ENCODE results near the gene WTAP.
"Not testable (repeated sequence)": the region's sequence is repeated elsewhere in the genome, so short reads cannot be mapped to it uniquely, and the experiment has no call there.

WTAP gene

GRCh38 chr6:159761873-159762680, 34.8 kb downstream of the WTAP start, which contains the start of gene ACAT2:
Gene ACAT2 (plus strand): TSS chr6:159762045. CDS start chr6:159762088, 43 bp downstream.
- peak; percentile 98 for DNase-seq (ENCODE audit: low spot score)

GRCh38 chr6:159762681-159763293, 35.5 kb downstream of the WTAP start:
- no peak for DNase-seq (ENCODE audit: low spot score)

- DNase-seq (ENCODE audit: low spot score): no peak
Observed at GRCh38 chr6:159766906-159767305, 39.6 kb downstream of the WTAP start.

- DNase-seq (ENCODE audit: low spot score): no peak
Observed at GRCh38 chr6:159769470-159769869, 42.2 kb downstream of the WTAP start.

DNA sequence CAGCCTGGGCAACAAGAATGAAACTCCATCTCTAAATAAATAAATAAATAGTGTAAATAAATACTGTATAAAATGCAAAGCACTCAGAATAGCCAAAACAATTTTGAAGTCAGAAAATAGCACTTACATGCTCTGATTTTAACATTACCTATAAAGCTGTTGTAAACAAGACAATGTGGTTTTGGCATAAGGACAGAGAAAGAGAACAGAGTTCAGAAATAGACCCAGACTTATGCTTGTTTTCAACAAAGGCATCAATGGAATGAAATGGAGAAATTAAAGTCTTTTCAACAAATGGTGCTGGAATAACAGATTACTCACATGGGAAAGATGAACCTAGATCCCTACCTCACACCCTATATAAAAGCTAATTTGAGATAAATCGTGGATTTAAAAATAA, 44.9 kb downstream of the WTAP start:
- no peak for DNase-seq (ENCODE audit: low spot score)

DNA sequence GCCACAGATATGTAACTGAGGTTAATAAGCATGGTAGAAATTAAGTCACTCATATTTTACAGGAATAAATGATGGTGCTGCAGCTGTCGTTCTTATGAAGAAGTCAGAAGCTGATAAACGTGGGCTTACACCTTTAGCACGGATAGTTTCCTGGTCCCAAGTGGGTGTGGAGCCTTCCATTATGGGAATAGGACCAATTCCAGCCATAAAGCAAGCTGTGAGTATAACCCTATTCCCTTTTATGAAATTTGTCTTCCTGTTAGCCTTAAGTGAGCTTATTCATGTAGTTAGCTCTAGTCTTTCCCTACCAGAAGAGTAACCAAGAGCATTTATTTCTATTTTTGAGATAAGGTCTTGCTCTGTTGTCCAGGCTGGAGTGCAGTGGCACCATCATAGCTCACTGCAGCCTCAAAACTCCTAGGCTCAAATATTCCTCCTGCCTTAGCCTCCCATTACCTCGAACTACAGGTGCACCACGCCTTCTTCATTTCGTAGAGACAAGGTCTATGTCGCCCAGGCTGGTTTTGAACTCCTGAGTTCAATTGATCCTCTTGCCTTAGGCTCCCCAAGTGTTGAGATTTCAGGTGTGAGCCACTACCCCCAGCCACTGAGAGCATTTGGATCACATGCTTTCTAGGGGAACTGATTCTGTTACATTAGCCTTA, 50.1 kb downstream of the WTAP start:
- DNase-seq (ENCODE audit: low spot score): no peak

- no peak for DNase-seq (ENCODE audit: low spot score)
Observed at GRCh38 chr6:159778131-159778530, 50.8 kb downstream of the WTAP start.

DNA sequence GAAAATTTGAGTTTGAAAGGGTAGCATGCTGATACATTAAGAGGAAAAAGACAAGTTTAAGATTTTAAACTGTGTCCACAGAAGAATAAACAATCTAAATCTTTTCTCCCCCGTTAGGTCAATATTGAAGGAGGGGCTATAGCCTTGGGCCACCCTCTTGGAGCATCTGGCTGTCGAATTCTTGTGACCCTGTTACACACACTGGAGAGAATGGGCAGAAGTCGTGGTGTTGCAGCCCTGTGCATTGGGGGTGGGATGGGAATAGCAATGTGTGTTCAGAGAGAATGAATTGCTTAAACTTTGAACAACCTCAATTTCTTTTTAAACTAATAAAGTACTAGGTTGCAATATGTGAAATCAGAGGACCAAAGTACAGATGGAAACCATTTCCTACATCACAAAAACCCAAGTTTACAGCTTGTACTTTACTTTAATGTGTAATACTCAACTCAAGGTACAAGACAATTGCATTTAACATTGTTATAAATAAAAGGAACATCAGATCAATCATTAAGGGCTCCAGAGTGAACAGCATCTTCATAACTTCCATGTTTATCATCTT, 51.3 kb downstream of the WTAP start:
- no peak for DNase-seq (ENCODE audit: low spot score)

- DNase-seq (ENCODE audit: low spot score): no peak
Observed at GRCh38 chr6:159788276-159788675, 61.0 kb downstream of the WTAP start.

GRCh38 chr6:159788753-159789376, 61.6 kb downstream of the WTAP start:
- DNase-seq (ENCODE audit: low spot score): no peak

DNA sequence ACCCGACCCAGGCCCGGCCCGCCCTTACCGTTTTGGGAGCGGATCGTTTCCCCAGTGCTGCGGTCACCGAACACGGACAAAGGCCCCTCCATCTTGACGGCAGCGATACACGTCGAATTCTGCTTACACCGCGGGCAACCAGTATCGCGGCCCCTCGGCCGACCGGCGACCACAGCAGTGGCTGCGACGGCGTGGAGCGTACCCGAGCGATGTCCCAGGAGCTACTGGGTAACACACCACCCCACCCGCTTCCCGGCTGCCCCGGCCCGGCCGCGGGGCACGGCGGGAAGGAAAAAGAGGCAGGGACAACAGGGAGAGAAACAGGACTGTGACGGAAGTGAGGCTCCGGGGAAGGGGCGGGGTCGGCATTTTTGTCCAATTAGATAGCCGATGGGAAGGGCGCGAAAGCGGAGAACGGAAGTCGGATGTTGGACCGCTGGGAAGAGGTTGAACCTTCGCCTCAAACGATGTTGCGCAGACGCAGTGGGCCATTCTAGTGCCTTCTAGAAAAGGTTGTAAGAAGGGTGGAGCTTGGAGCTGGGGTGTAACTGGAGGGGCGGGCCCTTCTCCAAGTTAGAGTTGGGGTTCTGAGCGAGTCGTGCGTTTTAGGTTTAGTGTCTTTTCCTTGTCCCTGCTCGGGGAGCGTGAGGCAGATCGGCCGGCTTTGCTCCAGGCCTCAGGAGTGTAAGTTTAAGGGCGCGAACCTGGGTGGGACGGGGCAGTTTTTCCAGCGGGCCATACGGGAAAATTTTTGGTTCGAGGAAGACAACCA, 62.3 kb downstream of the WTAP start, which contains the start of gene TCP1:
TCP1 (minus strand) TSS at position 226 of the 772 bp plus-strand sequence; CDS start at position 92, 134 bp downstream.
- DNase-seq (ENCODE audit: low spot score): peak; percentile 100

DNA sequence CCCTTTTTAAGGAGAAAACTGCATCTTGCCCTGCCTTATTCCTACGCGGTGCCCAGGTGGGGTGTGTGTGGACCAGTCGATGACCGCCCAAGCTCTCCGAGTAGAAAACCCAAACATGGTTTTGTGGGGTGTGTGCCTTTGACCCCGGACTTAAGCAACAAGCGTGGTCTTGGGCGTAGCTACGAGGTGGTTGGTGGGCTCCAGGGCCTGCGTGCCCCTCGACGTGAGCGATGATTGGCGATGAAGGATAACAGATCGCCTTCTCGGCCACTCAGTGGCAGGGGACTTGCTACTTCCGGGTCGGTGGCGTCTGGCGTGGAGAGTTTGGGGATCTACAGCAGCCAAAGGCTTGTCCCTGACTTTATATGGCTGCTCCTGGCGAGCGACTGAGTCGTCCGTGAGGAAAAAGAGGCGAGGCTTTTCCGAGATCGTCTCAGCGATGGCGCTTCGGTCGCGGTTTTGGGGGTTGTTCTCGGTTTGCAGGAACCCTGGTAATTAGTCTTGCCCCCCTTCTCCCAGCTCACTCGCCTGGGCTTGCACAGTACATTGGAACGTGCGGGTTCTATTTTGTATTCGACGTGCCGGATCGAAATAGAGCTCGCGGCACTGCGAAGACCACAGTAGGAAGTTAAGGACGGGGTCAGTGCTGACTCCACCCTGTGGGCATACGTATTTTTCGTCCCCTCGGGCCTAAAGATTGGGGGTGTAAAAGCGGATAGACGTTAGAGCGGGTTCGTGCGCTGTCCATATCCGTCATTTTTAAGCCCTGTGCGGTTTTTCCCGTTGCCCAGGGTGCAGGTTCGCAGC, 63.0 kb downstream of the WTAP start, which contains the start of gene MRPL18:
MRPL18 (plus strand) TSS at position 319 of the 807 bp plus-strand sequence; CDS start at position 440, 121 bp downstream.
- peak; percentile 99 for DNase-seq (ENCODE audit: low spot score)

GRCh38 chr6:159790956-159791598, 63.8 kb downstream of the WTAP start:
- no peak for DNase-seq (ENCODE audit: low spot score)

DNA sequence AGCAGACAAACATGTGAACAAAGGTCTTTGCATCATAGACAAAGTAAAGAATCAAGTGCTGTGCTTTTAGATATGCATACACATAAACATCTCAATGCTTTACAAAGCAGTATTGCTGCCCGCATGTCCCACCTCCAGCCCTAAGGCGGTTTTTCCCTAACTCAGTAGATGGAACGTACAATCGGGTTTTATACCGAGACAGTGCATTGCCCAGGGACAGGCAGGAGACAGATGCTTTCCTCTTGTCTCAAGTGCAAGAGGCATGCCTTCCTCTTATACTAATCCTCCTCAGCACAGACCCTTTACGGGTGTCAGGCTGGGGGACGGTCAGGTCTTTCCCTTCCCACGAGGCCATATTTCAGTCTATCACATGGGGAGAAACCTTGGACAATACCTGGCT, 67.7 kb downstream of the WTAP start:
- not testable (repeated sequence) for DNase-seq (ENCODE audit: low spot score)

DNA sequence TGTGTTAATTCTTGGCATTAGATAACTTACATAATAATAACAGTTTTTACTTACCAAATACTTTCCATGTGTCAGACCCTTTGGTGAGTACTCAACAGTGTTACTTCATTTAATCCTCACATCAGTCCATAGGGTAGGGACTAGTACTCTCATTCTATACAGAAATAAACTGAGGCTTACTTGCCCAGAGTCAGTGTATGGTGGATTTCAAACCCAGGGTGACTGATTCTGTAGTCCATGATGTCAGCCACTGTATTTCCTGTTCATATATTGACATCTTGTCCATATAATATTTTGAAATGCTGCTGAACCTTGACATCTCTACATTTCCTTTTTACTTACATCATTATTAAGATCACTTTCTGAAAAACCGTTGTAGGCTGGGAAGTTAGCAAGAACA, 70.2 kb downstream of the WTAP start:
- no peak for DNase-seq (ENCODE audit: low spot score)

GRCh38 chr6:159800141-159800865, 73.0 kb downstream of the WTAP start, which contains the start of gene PNLDC1:
Gene PNLDC1 (plus strand): TSS chr6:159800276. CDS start chr6:159800308, 32 bp downstream.
- no peak for DNase-seq (ENCODE audit: low spot score)

GRCh38 chr6:159801935-159802334, 74.6 kb downstream of the WTAP start:
- DNase-seq (ENCODE audit: low spot score): no peak

DNA sequence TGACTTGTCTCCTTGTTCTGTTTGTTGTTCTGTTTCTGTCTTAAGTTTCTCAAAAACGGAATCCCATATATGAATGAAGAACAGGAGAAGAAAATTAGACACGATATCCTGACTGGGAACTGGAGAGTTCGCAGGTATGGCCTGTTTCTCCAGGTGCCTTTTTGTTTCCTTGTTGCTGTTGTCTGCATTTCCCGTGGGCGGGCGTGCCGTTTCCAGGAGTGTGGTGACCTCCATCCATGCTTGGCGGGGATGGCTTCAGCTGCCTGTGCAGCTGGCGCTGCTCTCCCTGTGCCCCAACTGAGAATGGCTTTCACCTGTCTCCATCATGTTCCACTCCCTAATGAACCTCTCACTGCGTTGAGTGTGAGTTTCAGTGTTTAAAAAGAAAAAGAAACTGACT, 77.2 kb downstream of the WTAP start:
- no peak for DNase-seq (ENCODE audit: low spot score)

Measured in cerebellar cortex (tissue), 1 donor.